ENCODE results near the gene TSPAN18.
A peak's percentile ranks its signal among the peaks of the same experiment; 100 is the strongest.

The TSPAN18 gene

DNA sequence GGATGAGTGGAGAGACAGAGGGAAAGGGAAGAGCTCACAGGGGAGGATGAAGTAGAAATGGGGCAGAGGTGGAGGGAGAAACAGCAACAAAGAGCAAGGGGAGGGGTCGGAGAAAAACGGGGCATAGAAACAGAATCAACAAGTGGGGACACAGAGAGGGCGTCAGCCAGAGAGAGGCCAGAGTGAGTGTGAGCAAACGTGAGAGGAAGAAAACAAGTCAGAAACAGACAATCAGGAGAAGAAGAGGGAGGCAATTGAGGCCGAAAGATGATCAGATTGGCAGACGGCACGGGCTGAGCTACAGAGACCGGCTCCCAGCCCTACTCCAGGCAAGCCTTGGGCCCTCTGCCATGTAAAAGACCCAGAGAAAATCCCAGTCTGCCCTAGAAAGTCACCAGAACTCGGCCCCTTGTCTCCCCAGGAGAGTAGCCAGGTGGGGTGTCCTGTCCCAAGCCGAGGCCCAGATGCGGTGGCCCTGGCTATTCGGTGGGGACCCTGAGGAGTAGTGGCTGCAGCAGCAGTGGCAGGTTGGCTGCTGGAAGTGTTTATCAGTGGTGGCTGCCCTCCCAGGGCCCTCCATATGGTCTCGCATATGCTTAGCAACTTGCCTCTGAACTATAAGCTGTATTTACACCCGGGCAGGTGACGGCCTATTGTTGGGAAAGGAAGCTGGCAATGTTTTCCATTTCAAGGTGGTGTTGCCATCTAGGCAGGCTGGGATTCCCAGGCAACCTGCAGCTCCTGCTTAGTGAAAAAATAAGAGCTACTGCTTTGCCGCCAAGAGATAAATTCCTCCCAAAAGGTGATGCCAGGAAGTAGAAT lies 14.8 kb upstream of the TSPAN18 start:
- no peak for FAIRE-seq

DNA sequence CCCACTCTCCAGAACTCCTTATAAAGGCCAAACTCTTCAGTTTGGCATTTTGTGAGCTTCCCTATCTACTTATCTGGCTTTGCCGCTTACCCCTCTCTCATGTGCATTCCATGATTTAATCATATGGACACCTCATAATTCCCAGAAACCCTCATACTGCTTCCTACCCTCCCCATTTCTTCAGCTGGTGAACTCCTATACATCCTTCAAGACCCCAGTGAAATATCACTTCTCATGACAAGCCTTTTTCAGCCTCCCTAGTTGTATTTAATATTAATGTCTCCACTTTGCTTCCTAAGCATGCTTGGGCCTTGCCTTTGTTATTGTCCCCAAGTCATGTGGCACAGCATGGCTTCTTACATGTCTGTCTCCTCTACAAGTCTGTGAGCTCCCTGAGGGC lies 13.7 kb upstream of the TSPAN18 start:
- no peak for FAIRE-seq

DNA sequence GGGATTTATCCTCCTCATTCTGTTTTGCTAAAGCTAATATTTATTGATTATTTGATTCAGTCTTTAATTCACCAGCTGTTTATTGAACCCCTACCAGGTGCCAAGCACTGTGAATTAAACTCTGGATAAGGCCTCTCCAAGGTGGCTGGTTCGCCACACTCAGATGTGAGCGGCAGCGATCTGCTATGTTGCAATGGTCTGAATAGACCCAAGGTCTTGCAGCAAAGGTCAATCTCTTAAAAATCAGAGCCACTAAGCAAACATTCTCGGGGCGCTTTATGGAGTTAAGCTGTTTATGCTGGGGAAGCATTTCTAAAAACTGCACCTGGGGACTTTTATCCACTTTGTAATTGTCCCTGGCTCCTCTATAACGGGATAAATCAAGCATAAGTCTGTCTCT lies 10.5 kb upstream of the TSPAN18 start:
- FAIRE-seq, result no peak

DNA sequence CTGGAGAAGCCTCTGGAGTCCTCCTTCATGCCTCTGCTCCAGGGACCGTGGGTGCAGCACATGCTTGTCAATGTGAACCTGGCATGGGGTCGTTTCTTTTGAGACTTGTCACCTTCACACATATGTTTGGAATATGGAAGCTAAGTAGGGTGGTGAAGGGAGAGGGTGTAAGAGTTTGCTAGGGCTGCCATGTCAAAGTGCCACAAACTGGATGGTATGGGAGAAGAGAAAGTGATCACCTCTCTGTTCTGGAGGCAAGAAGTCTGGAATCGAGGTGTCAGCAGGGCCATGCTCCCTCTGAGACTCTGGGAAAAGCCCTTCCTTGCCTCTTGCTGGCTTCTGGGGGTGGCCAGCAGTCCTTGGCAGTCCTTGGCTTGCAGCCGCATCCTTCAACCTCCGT lies 8.7 kb upstream of the TSPAN18 start:
- no peak for FAIRE-seq

DNA sequence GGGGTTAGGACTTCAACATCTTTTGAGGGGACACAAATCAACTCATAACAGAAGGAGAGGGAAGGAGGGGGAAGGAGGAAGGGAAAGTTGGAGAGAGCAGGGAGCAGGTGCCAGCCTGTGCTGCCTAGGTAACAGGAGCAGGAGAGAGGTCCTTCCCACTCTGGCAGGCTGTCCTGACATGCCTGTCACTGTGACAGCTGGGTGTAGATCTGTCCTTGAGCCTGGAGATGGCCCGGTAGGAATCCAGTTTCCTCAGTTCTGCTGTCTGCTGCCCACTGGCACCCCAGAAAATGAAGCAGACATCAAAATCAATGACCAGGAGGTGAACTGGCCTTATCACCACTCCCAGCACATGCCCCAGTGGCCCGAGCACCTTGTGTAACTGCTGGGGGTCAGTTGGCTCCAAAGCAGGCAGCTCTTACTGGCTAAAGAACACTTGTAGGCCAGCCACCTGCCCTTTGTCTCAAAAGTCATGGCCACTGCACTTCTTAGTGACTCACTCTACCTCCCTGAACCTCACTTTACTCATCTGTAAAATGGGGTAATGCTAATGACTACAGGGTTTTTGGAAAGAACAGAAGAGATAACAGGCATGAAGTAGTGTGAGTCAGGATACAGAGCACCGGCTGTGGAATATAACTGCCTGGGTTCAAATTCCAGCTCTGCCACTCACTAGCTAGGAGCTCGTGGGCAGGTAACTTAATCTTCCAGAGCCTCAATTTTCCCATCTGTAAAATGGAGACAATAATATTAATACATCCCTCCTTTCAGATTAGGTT lies 8.0 kb upstream of the TSPAN18 start:
- no peak for FAIRE-seq

DNA sequence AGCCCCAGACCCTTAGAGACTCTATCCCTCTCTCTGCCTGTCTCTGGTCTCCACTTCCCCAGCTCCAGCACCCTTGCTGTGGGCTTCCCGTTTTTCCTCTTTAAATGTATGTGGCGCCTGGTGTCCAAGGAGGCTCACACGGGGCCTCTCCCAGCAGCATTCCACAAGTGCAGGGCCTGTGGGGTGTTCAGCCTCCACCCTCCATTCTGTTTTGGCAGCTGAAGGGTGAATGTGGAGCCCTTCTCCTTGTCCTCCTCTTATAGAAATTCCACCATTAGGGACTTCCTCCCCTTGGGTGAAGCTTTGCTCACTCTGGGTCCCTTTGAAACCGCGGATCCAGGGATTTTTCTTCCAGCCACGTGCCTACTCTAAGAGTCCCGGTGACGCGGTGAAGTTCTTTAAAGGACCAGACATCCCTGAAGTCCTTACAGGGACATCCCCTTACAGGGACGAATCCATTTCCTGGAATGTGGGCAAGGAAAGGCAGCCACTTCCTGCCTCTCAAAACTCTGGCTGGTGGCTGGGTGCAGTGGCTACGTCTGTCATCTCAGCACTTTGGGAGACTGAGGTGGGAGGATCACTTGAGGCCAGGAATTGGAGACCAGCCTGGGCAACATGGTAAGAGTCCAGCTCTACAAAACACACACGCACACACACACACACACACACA lies 1.6 kb upstream of the TSPAN18 start:
- FAIRE-seq, result no peak

DNA sequence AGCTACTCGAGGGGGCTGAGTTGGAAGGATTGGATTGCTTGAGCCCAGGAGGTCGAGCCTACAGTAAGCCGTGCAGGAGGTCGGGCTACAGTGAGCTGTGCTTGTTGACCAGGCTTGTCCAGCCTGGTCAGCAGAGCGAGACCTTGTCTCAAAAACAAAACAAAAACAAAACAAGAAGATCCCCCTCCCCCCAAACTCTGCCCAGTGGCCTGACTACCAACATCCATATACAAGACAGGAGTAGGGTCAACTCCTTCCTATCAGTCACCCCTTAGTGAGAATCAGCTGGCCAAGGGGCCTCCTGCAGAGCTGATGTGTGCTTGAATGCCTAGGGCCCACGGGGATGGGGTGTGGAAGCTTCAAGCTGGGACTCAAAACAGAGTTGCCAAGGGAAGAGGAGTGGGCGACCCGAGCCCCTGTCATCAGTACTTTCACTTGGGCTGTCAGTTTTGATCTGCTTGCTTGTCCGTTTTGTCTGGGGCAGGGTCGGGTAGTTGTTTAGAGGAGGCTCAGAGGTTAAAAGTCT lies 942 bp upstream of the TSPAN18 start:
- no peak for FAIRE-seq

DNA sequence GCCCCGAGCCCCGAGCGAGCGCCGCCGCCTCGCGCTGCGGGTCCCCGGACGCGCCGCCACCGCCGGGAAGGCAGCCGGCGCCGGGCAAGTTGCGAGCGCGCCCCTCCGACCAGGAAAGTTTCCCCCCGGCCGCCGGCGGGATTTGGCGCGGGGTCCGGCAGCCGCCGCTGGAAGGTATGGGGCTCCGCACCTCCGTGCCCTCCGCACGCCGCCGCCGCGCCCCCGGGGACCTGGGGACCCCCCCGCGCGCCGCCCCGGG lies 281 bp downstream of the TSPAN18 start:
- no peak for FAIRE-seq

DNA sequence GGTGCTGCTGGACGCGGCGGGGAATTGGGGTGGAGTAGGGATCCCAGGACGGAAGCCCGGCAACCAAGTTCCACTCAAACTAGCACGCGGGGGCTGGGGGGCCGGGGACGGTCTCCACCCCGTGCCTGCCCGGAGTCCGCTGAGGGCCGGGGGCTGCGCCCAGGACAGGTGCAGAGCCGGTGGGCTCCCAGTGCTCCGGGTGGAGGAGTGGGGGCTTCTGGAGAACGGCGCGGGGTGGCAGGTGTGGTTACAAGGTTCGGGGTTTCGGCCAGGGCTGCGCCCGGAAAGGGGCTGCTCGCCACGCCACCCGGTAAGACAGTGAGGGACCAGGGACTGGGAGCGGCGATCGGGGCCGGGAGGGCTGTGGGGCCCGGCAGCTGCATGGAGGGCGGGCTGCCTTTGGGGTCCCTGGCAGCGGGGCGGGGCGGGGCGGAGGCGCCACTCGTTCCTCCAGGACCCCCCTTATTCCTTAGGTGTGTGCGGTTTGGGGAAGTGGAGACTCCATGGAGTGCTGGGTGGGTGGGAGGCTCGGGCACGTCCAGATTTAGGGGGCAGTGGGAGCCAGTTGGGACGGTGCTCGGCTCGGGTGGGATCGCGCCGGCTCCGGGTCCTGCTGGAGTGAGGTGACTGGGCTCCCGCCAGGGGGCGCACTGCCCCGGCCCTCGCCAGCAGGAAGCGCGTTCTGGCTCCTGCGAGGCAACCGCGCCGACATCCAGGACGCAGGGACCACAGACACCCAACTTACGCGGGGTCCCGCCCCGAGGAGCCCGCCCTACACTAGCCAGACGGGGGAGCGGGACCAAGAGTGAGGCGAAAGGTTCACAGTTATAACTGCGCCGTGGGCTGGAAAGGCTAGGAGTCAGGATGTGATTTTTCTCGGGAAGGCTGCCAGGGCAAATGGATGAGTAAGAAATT lies 868 bp downstream of the TSPAN18 start:
- FAIRE-seq, result peak; percentile 21

DNA sequence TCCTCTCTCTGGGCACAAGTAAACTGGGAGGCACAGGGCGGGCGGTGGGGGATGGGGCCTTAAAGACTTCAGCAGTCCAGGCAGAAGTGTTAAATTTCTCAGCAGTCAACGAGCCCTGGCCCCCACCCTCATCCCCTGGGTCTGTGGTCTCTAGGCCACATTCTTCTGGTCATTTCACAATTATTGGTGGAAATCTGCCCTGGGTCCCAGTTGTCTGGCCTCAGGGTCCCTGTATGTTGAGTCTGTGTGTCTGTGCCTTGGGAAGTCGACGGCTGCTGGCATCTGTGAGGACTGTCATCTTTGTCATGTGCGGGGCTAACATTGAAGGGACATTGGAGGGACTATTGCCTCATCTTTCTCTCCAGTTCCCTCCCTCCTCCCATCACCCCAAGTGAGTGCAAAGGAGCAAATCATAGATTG lies 1.7 kb downstream of the TSPAN18 start:
- FAIRE-seq, result no peak

DNA sequence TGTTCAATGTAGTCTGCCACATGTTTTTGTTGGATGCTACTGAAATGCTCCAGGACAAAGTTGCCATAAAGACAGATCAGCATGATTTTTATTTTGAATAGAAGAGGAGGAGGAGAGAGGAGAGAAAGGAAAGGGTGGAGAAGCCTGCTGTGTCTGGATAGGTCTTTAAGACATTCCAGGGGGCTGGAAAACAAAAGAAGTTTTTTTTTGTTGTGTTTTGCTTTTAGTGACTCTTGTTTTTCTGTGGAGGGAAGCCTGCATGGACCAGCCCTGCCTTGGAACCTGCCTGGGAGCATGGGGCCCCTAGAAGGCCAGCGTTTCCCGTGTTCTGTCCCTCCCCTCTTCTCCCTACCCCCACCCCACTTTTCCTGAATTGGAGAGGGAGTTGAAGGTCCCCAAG lies 2.3 kb downstream of the TSPAN18 start:
- no peak for FAIRE-seq

DNA sequence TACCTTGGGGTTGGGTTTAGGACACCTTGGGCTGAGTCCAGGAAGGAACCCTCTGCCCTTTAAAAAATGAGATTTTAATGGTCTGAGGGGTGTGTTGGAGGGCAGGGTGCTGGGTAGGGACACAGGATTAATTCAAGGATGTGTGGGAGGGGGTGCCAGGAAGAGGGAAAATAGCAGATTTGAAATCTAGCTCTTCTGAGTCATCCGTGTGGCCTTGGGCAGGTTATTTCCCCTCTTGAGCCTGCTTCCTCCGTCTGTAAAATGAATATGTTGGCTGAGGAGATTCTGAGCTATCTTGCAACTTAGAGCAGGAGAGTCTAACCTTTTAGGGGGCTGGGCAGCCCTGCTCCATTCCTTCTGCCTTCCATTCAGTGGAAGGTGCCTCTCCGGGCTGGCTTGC lies 3.0 kb downstream of the TSPAN18 start:
- FAIRE-seq, result no peak

DNA sequence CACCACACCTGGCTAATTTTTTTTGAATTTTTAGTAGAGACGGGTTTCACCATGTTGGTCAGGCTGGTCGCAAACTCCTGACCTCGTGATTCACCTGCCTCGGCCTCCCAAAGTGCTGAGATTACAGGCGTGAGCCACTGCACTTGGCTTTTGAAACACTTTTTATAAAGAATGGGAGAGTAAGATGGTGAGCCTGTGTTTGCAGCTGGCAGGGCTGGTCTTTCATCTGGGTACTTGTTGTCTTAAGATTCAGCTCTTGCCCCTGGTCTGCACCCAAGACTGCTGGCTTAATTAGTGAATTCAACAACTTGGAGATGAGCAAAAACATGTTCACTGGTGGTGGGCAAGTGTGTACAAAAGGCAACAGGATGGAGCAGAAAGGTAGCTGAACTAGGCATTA lies 4.0 kb downstream of the TSPAN18 start:
- no peak for FAIRE-seq

DNA sequence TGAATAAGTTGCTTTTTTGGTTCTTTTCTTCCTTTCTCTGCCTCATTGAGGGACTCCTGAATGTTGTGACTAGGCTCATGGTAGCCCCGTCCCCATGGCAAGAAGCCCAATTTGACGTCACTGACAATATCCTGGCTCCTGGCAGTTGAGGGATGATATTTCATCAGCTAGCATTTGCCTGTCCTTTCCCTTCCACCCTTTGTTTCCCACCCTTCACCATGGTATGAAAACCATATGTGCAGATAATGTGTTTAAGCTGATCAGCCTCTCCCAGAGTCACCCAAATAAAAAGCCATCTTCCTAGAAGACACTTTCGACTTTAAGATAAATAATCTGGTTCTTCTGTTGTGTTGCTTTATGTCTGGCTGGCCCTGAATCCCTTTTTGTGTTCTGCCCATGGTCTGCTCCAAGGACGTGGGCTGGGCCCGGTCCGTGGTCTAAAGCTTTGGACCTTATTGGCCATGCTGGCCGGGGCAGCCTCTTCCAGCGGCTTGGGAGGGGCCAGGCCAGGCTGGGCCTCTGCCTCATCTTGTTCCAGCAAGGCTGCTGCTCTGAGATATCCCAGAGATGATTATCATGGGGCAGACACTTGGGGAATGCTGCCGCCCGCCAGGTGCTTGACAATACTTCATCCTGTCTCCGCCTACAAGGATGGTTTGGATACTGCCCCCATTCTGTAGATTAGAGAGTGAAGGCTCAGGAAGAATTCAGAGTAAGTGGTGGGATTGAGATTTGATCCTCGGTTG lies 5.1 kb downstream of the TSPAN18 start:
- no peak for FAIRE-seq

DNA sequence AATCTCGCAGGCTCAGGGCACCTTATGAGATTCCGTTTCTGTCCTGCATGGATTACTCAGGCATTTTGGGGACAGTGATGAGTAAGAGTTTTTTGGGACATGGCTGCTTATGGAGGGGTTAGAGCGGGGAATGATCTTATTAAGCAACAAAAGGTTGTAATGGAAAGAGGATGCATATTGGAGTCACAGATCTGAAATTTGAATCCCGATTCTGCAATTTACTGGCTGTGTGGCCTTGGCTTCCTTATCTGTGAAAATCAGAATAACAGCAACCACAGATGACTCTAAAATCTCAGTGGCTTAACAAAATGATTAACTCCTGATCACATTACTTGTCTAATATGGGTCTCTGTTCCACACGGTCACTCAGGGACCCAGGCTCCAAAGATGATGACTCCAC lies 5.8 kb downstream of the TSPAN18 start:
- no peak for FAIRE-seq

DNA sequence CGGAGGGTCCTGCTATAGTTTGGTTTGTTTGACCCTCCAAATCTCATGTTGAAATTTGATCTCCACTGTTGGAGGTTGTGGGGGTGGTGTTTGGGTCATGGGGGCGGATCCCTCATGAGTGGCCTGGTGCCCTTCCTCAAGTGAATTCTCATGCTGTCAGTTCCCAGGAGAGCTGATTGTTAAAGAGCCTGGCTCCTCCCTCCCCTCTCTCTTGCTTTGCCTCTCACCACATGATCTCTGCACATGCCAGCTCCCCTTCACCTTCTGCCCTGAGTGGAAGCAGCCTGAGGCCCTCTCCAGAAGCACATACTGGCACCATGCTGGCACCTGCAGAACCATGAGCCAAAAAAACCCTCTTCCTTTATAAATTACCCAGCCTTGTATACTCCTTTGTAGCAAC lies 7.1 kb downstream of the TSPAN18 start:
- no peak for FAIRE-seq

DNA sequence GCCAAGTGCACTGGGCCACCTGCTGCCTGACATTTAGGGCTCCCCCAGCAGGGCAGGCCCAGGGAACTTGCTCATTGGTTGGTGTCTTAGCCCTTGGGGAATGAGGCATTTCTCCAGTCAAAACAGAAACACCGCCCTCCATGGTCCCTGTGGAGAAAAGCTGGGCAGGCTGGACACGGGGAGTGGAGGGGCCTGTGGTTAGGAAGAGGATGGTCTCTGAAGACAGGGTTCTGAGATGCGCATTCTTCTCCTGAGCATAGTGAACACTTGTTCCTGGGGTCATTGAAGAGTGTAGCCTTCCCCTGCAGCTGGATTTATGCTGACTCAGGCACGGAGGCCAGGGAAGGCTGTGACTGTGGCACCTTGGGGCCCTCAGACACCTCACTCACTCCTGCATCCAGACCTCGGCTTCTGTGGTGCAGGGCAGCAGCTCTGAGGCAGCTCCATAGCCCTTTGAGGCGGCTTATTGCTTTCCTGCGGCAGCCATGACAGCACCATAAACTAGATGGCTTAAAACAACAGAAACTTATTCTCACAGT lies 8.2 kb downstream of the TSPAN18 start:
- FAIRE-seq, result no peak

DNA sequence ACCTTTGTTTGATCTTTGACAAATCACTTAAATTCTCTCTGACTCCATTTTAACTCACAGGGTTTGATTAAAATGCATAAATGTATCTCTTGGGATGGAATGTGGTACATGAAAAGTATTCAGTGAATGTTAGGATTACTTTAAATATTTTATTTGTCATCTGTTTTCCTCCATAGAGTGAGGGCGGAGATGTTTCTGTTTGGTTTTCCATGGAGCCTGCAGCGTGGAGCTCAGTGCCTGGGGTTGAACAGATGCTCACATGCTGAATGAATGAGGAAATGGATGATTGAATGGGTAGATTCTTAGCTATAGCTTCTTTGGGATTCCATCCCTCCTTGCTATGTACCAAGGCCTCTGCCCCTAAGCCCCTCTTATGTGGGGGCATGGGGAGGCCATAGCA lies 10.0 kb downstream of the TSPAN18 start:
- no peak for FAIRE-seq

DNA sequence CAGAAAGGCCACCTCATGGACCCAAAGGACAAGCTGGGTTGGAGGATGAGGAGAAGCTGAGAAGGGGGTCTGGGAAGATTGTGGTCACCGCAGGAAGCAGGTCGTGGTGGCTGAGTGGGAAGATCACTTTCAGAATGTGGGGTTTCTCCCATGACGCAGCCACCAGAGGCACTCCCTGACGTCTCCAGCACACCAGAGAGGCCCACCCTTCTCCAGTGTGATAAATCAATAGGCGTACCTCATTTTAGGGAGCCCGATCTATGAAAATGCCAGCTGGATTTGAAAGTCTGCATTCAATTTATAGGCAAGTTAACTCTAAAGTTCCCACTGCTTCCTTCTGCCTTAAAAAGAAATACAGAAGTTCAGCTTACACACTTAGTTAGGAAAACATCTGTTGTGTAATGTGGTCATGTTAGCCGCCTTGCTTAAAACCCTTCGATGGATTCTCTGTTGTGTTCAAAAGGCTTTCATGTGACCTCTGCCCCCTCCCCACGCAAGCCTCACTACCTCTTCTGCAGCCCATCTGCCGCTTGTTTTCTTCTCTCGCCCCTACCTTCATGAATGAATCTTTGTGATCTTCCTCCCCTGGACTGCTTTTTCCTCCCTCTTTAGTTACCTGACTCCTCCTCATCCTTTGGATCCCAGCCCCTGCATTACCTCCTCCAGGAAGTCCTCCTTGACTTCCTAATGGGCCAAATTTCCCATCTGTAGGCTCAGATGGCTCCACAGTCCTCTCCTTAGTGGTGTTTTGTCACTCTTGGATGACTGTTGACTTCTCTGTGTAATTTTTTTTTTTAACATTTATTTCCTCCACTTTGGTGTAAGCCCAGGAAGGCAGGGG lies 10.7 kb downstream of the TSPAN18 start:
- no peak for FAIRE-seq

DNA sequence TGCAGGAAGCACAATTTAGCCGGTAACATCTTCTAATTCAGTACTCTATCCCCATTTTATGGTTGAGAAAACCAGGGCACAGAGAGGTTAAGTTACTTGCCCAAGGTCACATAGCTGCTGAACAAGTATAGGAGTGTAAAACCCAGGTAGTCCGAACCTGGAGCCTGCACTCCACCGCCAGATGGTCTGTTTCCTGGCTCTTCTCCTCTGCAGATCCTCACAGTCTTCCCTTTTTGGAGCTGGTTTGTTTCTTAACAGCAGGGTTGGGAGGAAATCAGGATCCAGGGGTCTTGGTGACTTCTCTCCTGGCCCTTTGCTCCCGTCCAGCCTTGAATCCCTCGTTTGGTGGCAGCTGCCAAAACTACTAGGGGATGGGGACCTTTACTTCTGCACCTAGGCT lies 12.0 kb downstream of the TSPAN18 start:
- no peak for FAIRE-seq

DNA sequence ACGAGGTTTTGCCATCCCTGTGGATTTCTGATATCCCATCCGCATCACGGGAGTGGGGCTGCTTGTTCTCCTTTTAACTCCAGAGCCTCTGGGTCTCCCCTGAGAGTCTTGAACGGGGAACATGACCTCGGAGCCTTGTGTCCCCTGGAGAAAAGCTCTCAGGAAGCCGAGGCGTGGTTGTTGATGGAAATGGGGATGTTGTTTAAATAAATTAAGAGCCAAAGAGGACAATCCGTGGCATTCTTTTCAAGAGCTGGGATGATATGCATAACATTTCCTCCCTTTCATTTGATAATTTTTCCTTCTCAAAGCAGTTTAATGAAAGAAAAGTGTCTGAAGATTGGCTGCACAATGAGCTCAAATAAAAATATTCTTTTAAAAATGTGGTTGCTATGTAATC lies 14.2 kb downstream of the TSPAN18 start:
- FAIRE-seq, result no peak
